ENCODE data around the gene APOO.
A peak's percentile ranks its signal among the peaks of the same experiment; 100 is the strongest.

Gene APOO

DNA sequence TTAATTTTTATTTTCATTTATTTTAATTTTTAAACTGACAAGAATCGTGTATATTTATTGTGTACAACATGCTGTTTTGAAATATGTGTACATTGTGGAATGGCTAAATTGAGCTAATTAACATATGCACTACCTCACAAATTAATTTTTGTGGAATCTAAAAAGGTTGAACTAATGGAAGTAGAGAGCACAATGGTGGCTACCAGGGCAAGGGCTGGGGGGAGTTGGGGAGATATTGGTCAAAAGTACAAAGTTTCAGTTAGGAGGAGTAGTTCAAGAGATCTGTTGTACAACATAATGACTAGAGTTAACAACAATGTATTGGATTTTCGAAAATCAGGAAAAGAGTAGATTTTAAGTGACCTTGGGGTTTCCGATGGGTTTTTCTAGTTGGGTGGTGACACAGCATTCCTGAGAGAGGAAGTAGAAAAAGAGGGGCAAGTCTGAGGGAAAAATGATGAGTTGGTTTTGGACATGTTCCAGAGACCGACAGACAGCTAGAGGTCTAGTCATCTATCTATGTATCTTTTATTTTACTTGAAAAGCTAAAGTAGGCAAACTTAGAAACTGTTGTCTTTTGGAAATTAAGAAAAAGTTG is 23.2 kb downstream of the APOO start:
- Histone ChIP-seq H3K9me3 (ENCODE audit: severe bottlenecking) (no peaks in the 10 kb centered on the region), H3K27me3 (ENCODE audit: insufficient read depth, poor library complexity, severe bottlenecking) (no peaks in the 10 kb centered on the region), H3K36me3 (ENCODE audit: low read depth) (no peaks in the 10 kb centered on the region), H3K4me1 (ENCODE audit: insufficient read depth, poor library complexity, severe bottlenecking) (peaks cover 21% of the 10 kb centered on the region), H3K4me3 (ENCODE audit: severe bottlenecking) (no peak overlapping the region), H3K27ac (ENCODE audit: poor library complexity, severe bottlenecking) (peak overlapping the region; percentile 86)
- ATAC-seq (ENCODE audit: low read depth) (0 out of 3 replicates have a peak, but pooled peaks have one; percentile 20), DNase-seq (ENCODE audit: low spot score) (no peak)
- TF ChIP-seq, protein P1, sequence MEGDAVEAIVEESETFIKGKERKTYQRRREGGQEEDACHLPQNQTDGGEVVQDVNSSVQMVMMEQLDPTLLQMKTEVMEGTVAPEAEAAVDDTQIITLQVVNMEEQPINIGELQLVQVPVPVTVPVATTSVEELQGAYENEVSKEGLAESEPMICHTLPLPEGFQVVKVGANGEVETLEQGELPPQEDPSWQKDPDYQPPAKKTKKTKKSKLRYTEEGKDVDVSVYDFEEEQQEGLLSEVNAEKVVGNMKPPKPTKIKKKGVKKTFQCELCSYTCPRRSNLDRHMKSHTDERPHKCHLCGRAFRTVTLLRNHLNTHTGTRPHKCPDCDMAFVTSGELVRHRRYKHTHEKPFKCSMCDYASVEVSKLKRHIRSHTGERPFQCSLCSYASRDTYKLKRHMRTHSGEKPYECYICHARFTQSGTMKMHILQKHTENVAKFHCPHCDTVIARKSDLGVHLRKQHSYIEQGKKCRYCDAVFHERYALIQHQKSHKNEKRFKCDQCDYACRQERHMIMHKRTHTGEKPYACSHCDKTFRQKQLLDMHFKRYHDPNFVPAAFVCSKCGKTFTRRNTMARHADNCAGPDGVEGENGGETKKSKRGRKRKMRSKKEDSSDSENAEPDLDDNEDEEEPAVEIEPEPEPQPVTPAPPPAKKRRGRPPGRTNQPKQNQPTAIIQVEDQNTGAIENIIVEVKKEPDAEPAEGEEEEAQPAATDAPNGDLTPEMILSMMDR (IDR thresholded peaks at IDR 0.05; ENCODE audit: poor library complexity, severe bottlenecking), result no peak

GRCh38 chrX:23883737-23884354 is 23.9 kb downstream of the APOO start:
- Histone ChIP-seq H3K27ac (ENCODE audit: poor library complexity, severe bottlenecking) (peak overlapping the region; percentile 86), H3K9me3 (ENCODE audit: severe bottlenecking) (no peaks in the 10 kb centered on the region), H3K36me3 (ENCODE audit: low read depth) (no peaks in the 10 kb centered on the region), H3K27me3 (ENCODE audit: insufficient read depth, poor library complexity, severe bottlenecking) (no peaks in the 10 kb centered on the region), H3K4me3 (ENCODE audit: severe bottlenecking) (no peak overlapping the region), H3K4me1 (ENCODE audit: insufficient read depth, poor library complexity, severe bottlenecking) (peaks cover 16% of the 10 kb centered on the region)
- peak; percentile 98 for ATAC-seq (ENCODE audit: low read depth)
- TF ChIP-seq, protein P1 (IDR thresholded peaks at IDR 0.05; ENCODE audit: poor library complexity, severe bottlenecking), result no peak
- DNase-seq (ENCODE audit: low spot score), result no peak

- no peaks in the 10 kb centered on the region for H3K9me3 ChIP-seq (ENCODE audit: severe bottlenecking)
- no peaks in the 10 kb centered on the region for H3K27me3 ChIP-seq (ENCODE audit: insufficient read depth, poor library complexity, severe bottlenecking)
- DNase-seq (ENCODE audit: low spot score), result no peak
- H3K4me3 ChIP-seq (ENCODE audit: severe bottlenecking), result no peak overlapping the region
- TF ChIP-seq, protein P1 (IDR thresholded peaks at IDR 0.05; ENCODE audit: poor library complexity, severe bottlenecking), result no peak
- H3K36me3 ChIP-seq (ENCODE audit: low read depth), result no peaks in the 10 kb centered on the region
- peaks cover 11% of the 10 kb centered on the region for H3K4me1 ChIP-seq (ENCODE audit: insufficient read depth, poor library complexity, severe bottlenecking)
- no peak overlapping the region for H3K27ac ChIP-seq (ENCODE audit: poor library complexity, severe bottlenecking)
- no peak for ATAC-seq (ENCODE audit: low read depth)
Observed at GRCh38 chrX:23879380-23880090, 28.2 kb downstream of the APOO start.

DNA sequence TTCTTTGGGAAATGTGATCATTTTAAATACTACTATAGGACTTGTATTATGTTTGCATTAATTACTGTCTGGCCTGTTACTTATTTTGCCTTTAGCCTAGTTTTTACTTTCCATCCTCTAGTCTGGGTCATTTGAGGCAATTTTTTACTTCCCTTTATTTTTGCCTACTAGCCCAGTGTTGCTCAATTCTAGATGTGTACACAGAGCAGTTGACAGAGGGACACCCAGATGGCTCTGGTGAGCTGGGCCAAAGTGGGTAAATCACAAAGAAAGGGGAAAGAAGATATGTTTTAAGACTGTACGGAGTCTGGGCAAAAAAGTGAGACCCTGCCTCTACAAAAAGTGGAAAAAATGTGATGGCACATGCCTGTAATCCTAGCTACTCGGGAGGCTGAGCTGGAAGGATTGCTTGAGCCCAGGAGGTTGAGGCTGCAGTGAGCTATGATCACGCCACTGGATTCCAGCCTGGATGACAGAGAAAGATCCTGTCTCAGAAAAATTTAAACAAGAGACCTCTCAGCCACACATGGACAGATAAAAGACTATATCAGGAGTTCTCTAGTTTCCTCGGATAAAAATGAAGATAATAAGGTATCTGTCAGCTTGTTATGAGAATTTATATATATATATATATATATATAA is 35.7 kb downstream of the APOO start:
- no peak for DNase-seq (ENCODE audit: low spot score)
- Histone ChIP-seq H3K27me3 (ENCODE audit: insufficient read depth, poor library complexity, severe bottlenecking) (no peaks in the 10 kb centered on the region), H3K4me1 (ENCODE audit: insufficient read depth, poor library complexity, severe bottlenecking) (no peaks in the 10 kb centered on the region), H3K36me3 (ENCODE audit: low read depth) (no peaks in the 10 kb centered on the region), H3K4me3 (ENCODE audit: severe bottlenecking) (no peak overlapping the region), H3K27ac (ENCODE audit: poor library complexity, severe bottlenecking) (no peak overlapping the region), H3K9me3 (ENCODE audit: severe bottlenecking) (no peaks in the 10 kb centered on the region)
- no peak for ATAC-seq (ENCODE audit: low read depth)
- TF ChIP-seq, protein P1 (IDR thresholded peaks at IDR 0.05; ENCODE audit: poor library complexity, severe bottlenecking), result no peak

Measured in RWPE2 (cell line).